NCI-H2107 treated with DMSO at 0.1 percent for 48 hours (cell line): ENCODE measurements around the gene GPR180.

Experiments used
- DNase-seq: peaks from one replicate; lab custom pipeline; 2025; ENCODE audit not compliant: unreplicated experiment; lab: John Stamatoyannopoulos, UW

The GPR180 gene

DNA sequence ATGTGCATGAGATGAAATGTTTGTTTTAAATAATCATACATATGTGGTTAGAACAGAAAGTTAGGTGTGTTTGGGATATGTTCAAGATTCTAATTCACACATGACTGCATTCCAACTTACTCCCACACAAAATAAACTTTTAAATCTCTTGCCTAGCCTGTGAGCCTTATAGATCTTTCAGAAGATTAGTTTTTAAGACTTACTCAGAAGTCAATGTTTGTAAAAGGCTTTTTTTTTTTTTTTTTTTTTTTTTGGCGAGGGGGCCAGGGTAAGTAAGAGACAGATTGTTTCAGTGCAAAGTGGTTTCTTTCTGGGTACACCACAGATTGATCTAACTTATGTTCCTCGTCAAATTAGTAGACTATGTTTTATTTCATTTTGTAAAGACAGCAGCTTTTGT is 39.1 kb downstream of the GPR180 start:
- no peak for DNase-seq

DNA sequence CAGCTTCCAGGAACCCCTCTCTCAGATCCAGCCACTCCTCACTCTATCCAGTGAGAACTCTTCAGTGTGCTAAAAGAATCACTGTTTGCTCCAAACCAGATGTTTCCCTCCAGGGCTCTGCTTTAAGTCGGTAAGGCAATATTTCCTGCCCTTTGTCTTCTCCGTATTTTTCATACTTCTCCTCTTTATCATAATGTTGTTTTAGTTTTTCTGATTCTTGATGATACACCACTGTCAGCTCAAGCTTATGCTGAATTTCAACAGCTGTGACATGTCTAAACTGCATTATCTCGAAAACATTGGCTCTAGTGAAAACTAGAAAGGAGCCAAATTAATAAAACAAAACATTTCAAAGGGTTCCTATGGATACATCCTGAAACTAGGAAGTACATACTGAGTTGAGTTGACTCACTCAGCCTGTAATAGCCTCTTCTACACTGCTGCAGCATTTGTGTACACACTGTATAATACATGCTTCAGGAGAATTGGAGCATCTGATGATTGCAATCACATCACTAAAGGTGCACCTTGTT is 39.8 kb downstream of the GPR180 start:
- DNase-seq, result no peak

DNA sequence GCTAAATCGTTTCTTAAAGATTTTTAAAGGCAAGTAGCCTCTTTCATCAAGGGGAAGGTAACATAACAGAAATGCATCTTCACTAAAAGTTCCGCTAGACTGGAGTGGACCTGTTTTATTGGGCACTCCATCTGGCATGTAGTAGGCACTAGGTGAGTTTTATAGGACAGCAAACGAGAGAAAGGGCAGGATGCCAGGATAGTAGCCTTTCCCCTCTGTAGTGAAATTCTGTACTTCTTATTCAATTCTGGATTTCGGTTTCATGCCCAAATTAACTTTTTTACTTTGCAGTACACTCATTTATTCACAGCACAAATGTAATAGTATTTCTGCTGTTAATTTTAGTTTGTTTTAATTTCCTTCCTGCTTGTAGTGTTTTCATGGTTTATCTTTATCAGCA is 45.2 kb downstream of the GPR180 start:
- no peak for DNase-seq

DNA sequence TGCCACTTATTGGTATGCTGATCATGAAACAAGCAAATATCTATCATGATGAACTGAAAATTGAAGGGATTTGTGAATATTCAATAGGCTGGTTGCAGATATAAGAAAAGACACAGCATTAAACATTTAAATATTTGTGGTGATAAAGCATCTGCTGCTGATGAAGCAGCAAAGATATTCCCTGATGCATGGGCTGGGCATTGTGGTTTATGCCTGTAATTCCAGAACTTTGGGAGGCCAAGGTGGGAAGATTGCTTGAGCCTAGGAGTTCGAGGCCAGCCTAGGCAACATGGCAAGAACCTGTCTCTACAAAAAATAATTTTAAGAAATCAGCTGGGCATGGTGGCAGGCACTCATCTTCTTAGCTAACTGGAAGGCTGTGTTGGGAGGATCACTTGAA is 54.5 kb downstream of the GPR180 start:
- no peak for DNase-seq

DNA sequence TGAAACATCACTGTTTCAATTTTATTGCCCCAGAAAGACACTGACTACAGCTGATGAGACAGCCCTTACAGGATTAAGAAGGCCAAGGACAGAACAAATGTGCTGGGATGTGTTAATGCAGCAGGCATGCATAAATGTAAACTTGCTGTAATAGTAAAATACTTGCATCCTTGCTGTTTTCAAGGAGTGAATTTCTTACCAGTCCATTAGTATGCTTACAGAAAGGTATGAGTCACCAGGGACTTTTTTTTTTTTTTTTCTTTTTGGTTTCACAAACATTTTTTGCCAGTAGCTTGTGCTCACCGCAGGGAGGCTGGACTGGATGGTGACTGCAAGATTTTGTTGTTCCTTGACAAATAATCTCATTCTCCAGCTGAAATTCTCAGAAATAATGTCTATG is 55.1 kb downstream of the GPR180 start:
- no peak for DNase-seq

DNA sequence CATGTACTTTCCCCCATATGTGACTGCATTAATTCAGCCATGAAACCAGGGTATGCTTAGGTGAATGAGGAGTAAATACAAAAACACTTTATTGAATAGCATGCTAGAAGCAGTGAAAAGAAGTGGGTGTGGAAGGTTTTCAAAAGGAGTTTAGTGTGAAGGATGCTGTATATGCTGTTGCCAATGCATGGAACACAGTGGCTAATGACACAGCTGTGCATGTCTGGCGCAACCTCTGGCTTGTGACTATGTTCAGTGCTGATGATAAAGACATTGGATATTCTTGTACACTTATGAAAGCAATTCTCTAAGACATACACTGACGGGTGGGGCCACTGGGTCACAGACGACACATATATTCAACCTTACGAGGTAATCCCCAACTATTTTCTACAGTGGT is 55.5 kb downstream of the GPR180 start:
- no peak for DNase-seq

DNA sequence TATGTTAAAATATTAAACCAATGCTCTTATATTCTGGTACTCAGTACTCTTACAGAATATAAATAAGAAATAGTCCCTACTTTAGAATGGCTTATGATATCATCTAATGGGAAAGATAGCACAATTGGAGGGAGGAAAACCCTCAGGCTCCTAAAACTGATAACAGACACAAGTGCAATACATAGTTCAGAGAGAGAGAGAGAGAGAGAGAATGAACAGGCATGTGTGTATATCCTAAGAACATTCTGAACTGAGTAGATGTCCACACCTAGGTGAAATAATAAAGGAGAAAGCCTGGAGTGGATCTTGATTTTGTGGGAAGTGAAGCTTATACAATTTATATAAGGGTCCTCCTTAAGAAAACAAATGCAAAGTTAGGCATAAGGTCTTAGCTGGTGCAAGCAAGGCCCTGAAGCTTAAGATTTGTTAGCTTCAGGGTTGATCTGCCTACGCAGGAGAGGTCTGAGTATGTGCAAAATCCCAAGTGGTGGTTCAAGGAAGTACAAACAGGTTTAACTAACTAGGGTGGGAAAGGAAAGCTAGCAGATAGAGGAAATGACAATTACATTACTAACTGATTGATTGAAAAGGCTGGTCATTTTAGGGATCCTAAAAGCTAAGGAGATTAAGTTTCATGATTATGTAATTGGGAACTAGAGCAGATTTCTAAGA is 57.4 kb downstream of the GPR180 start:
- DNase-seq, result no peak

DNA sequence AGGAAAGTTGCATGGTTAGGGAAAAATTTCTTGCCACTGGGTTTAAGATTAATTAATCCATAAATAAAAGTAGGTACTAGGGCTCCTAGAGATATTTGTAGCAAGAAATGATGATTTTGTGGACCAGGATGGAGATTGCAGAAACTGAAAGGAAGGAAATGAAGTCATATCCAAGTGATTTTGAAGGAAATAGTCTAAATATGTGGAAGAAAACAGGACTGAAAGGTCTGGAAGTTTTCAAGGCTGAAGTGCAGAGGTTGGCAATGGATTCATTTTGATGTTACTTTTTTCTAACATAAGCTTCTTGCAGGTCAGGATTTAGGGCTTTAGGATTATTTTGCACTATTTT is 57.9 kb downstream of the GPR180 start:
- DNase-seq, result no peak

DNA sequence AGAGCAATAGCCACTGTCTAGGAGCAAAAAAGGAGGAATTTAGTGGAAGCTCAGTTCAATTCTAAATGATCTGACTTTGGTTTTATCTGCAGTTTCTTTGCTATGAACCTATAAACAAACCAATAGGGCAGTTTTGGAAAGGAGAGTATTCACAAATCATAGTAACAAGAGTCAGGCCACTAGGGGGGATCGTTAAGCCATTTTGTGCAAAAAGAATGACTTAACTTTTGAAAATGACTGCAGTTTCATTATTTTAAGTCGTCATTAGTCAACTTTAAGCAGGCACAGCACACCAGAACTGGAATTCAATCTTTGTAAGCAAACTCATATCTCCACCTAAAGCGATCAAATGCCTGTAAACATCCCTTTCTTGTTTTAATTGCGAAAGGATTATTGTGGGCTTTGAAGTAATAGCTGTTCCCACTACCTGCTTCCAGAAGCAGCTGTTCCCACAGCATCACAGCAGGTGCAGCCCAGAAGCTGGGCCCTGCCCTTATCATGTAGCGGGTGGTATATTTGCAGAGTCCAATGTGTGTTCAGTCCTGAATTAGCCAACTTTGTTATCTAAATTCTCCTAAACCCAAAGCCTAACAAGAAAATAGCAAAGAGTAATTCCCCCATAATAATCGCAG is 59.2 kb downstream of the GPR180 start:
- DNase-seq, result peak; percentile 16

DNA sequence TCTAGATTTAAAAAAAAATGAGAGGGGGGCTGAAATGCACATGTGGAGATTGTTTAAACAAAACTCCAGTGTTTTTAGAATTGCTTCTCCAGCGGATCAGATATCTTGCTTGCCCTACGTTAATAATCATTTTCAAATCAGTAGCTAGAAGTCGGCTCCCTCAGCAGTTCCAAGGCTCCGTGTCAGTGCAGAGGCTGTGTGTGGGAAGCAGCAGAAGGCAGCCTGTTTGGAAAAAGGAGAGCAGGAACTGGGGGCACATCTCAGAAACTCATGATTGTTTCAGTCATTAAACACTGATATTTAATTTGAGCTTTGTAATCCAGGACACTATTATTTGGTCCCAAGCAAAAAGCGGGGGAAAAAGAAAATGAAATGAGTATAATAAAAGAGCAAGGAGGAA is 59.7 kb downstream of the GPR180 start:
- DNase-seq, result no peak

DNA sequence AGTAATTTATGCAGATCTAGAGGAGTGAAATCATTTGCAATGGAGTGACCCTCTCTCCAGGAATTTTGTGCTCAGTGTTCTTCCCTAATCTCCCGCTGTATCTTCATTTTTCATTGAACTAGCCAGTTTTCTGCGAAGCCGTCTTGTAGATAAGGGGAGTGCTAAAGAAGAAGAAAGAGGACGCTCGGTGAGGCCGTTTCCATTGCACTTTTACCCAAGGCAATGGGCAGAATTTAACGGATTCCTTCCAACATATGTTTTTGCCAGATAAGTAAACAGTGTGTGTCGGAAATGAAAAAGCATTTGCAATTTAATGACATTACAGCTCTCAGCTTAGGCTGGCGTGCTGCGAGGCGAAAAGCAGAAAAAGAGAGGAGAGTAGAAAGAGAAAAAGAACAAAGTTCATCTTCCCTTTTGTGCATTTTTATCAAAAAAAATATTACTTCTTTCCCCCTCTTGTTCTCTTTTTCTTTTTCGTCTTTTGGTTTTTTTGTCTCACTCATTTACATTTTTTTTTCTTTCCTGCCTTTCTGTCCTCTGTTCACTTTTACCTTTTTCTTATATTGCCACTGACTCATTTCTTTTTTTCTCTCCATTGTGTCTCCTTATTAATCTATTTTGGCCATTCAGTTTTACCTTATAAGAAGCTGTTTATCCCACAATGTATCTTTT is 60.8 kb downstream of the GPR180 start:
- DNase-seq, result no peak

DNA sequence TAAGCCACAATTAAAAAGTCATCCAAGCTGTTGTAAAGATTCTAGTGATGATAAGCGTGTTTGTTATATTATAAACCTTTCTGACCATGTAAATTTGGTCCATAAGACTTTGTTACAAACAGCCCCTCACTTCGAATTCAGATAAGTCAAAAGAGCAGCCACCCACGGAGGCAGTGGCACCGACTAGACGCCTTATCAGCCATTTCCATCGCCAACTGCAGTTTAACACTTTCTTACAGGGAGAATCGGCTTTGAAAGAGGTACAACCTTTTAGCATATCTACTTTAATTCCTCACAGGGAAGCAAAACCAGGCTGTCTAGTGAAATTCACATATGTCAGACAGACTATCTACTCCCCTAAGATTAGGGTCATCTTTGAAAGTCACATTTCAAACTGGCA is 63.2 kb downstream of the GPR180 start:
- DNase-seq, result no peak

DNA sequence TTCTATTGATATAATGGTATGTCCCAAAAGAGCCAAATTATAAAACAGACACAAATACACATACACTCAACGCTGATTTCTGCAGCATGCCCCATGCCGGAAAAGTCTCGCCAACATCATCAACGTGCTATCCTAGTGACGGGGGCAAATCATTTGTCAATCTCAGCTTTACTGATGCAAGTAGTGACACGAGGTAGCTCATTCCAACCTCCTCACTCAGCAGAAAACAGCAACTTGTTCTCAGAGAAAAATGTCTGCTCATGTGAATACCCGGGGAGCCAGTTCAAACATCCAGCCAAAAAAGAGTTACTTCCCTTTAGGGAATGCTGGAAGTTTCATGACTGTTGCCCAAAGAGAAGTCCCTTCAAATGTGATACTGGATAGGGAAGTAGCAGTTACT is 64.4 kb downstream of the GPR180 start:
- DNase-seq, result no peak

DNA sequence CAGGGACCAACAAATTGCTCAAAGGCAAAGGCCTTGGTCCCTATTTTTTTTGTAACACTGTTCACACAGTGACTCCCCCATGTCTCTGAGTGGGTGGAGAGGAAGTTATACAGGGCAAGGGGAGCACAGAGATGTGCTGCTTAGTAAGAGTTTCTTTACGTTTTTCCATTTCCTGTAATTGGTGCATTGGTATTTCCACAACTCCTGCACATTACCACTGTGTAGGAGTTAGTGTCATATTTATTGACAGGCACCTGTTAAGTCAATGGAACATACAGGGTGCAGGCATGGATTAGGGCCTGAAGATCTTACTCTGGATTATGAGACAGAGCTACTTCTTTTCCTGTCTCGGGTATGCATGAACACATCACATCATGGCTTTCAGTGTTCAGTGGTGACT is 65.5 kb downstream of the GPR180 start:
- DNase-seq, result no peak

DNA sequence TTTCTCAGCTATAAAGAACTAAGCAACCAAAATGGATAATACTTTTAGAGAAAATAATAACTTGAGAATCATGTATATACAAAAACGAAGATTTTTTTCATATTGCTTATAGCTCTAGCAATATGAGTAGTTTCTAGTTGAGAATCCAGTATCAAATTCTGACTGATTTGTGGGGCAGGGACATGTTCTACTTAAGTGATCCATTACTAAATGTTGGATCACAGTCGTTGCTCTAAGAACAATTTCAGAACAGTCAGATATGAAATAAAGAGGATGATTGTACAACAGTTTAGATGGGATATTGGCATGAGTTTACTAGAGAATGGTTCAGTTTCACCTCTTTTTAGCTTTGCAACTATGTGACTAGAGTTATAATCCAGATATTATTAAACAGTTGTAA is 70.7 kb downstream of the GPR180 start:
- no peak for DNase-seq

DNA sequence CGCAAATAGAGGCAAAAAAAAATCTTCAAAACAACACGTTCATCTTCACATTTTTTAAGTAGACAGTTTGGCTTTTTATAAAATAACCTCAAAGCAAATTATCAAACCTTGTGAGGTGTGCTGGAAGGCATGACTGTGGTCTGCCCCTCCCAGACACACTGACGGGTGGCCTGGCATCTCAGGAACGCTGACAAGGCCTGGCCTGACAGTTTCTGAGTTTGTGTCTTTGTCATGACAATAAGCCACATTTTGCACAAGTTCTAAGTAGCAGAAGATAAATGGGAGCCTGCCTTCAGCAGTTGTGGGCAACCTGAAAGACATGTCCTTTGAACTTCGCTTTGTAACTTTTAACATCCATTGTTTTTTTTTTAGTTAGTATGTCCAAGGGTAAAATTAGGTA is 72.2 kb downstream of the GPR180 start:
- DNase-seq, result no peak

DNA sequence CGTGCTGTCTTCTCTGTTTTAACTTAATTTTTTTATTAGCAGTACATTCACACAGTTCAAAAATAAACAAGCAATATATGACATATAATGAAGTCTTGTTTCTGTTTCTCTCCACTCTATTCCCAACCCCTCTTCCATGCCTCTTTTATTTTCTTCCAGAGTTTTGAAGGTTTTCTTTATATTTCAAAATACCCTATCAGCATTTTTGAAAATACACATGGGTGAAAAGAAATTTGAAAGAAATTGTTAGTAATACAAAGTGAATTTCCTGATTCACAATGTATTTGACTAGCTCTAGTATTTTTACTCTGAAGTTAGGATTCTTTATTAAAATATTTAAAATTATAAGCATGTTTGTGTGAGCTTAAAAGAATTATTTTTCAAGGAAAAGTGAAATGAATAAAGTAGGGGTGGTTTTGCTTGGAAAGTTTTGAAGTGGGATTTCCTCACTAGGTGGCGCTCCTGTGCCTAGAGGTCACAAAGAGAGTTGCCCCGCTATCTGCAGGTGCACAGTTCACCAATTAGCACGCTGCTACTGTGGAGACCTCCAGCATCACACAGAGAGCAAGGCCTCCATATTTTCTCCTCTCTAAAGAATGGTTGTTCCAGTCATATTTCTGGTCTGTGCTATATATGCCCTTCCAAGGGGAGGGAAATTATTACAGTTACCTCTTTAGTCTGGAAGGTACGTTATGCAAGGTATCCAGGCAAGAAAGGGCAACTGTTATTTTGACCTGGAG is 73.1 kb downstream of the GPR180 start:
- peak; percentile 63 for DNase-seq

DNA sequence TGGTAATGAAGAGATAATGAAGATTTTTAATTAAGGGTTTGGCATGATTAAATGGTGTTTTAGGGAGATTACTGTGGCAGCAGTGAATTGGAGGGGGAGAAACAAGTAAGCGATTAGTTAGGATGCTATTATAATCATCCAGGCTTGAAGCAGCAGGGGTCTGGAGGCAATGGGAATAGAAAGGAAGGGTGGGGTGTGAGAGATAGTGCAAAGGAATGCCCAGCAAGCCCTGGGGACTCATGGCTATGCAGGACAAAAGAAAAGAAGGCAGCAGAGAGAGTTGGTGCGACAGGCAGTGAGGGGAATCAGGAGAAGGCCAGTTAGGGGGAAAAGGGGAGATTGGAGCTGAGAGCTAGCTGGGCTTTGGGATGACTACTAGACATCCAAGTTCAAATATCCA is 76.1 kb downstream of the GPR180 start:
- DNase-seq, result no peak

DNA sequence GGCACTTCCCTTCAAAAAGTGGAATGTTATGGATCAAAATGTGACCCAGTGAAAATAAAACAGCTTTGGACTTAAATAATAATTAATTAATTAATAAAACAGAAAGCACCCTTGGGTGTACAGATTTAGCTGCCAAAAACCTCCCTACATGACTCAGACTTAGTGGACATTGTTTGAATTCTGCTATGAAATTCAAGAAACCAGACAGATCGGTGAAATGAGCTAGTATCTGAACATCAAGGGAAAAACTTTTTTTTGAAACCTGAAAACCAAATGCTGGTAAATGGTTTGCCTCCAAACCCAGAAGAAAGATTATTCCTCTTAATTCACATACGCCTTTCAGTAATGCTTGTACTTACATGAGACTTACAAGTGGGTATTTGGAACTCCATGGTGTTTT is 77.2 kb downstream of the GPR180 start:
- no peak for DNase-seq

DNA sequence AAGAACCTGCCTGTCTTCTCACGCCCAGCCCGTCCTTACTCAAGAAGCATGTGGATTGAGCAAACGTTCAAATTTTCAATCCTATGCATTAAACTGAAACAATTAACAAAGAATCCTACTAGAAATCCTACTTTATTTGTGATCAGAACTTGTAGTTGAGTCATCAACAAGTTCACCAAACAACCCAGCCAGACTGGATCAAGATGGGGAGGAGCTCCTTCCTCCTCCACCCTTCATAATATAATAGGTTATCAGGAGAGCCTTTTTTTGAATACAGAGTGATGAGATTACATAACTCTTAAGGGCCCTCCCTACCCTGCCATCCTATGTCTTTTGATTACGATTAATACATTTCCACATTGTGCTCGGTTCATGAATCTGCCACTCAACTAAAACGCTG is 78.0 kb downstream of the GPR180 start:
- DNase-seq, result no peak

DNA sequence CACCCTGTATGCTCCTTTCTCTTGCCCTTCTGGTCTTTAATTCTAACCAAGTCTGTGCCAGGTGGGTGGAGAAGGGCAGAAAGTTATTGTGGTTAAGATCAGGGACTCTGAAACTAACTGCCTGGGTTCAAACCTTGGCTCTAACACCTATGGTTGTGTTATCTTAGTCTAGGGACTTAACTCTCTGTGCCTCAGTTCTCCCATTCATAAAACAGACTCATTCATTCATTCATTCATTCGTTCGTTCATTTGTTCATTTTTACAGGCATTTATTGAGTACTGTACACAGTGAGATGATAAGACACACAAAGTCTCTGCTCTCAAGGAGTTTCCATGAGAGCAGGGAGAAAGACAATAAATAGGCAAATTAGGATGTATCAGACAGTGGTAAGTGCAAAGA is 80.6 kb downstream of the GPR180 start:
- no peak for DNase-seq

DNA sequence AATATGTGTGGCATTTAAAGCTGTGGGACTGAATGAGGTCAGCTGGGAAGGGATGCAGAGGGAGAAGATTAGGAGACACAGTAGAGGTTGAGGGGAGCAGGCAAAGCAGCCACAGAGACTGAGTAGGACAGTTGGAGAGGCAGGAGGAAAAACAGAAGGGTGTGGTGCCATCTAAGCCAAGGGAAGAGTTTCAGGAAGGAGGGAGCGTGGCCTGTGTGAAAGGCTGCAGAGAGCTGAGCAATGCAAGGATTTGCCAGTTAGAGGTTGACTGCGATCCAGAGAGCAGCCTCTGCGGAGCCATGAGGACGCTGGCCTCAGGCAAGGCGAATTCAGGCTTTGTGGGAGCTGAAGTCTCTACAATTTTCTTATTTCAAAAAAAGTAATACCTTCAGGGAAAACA is 81.8 kb downstream of the GPR180 start:
- no peak for DNase-seq
